ENCODE results near the gene SNX8.

Gene SNX8

DNA sequence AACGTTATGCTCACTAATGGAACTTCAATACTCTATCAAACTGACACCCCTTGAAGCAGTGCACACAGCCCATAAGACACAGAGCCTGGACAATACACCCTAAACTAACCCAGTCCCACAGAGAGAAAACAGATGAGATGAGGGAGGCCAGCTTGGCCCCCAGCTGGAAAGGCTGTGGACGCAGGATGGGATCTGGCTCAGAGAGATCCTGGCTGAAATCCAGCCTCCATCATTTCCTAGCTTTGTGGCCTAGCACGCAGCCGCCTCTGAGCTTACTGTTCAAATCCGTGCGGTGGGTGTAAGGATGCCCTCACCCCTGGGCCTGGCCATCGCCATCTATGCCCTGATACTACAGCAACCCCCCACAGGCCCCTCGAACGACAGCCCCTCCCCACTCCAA, 32.7 kb downstream of the SNX8 start:
- CTCF ChIA-PET, result interaction anchor here (0.6 kb wide), 1 partner anchor 651 kb away, joined by 3 read pairs; no protein-coding TSS in a partner anchor
- H3K4me1 ChIP-seq (ENCODE audit: control extremely low read depth in 1 of 4, control insufficient read depth in 4 of 4, insufficient read depth in 4 of 4, low read length in 3 of 4), result peaks cover 0 to 17% (median 7%) of the 10 kb centered on the region in 4 experiments
- no peaks in the 10 kb centered on the region for H3K27me3 ChIP-seq (replicated peaks in 2 of 5; ENCODE audit: control insufficient read depth in 4 of 5, insufficient read depth in 5 of 5, low read length in 4 of 5)
- POLR2A ChIA-PET, result no interaction called here
- peaks cover 0 to 12% (median 0%) of the 10 kb centered on the region in 4 experiments for H3K36me3 ChIP-seq (ENCODE audit: control insufficient read depth in 4 of 4, insufficient read depth in 4 of 4, low read length in 3 of 4)
- H3K27ac ChIP-seq (ENCODE audit: insufficient read depth in 1 of 2, low read depth in 1 of 2, low read length in 2 of 2, poor library complexity in 1 of 2, severe bottlenecking in 2 of 2), result no peak overlapping the region
- WGBS (ENCODE audit: insufficient coverage), result 93% methylated on average over 9 of the region's 9 CpGs
- H3K4me3 ChIP-seq (ENCODE audit: control insufficient read depth in 1 of 7, extremely low read depth in 1 of 7, insufficient read depth in 4 of 7, low read depth in 2 of 7, low read length in 6 of 7), result no peak overlapping the region
- no peak for DNase-seq
- no peaks in the 10 kb centered on the region for H3K9me3 ChIP-seq (ENCODE audit: control extremely low read depth in 1 of 5, control insufficient read depth in 4 of 5, insufficient read depth in 2 of 5, low read depth in 1 of 5, low read length in 4 of 5)

DNA sequence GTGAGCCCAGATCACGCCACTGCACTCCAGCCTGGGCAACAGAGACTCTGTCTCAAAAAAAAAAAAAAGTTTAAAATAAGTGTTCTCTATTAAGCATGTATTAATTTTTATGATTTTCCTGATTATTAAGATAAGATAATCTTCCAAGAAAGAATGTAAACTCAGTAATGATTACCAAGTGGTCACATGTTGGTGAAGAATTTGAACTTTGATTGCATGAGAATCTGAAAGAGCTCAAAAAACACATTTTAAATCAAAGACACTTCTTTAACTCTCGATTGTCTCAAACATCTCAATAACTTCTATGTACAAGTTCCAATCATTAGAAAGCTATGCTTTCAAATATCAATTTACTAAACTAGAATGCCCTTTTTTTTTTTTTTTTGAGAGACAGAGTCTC, 33.8 kb downstream of the SNX8 start:
- 83% methylated on average over 1 of the region's 2 CpGs for WGBS (ENCODE audit: insufficient coverage)
- CTCF ChIA-PET, result no interaction called here
- H3K9me3 ChIP-seq (ENCODE audit: control extremely low read depth in 1 of 5, control insufficient read depth in 4 of 5, insufficient read depth in 2 of 5, low read depth in 1 of 5, low read length in 4 of 5), result no peaks in the 10 kb centered on the region
- H3K36me3 ChIP-seq (ENCODE audit: control insufficient read depth in 4 of 4, insufficient read depth in 4 of 4, low read length in 3 of 4), result peaks cover 0 to 17% (median 0%) of the 10 kb centered on the region in 4 experiments
- H3K27ac ChIP-seq (ENCODE audit: insufficient read depth in 1 of 2, low read depth in 1 of 2, low read length in 2 of 2, poor library complexity in 1 of 2, severe bottlenecking in 2 of 2), result no peak overlapping the region
- no peaks in the 10 kb centered on the region for H3K27me3 ChIP-seq (replicated peaks in 2 of 5; ENCODE audit: control insufficient read depth in 4 of 5, insufficient read depth in 5 of 5, low read length in 4 of 5)
- DNase-seq, result no peak
- peaks cover 0 to 17% (median 7%) of the 10 kb centered on the region in 4 experiments for H3K4me1 ChIP-seq (ENCODE audit: control extremely low read depth in 1 of 4, control insufficient read depth in 4 of 4, insufficient read depth in 4 of 4, low read length in 3 of 4)
- H3K4me3 ChIP-seq (ENCODE audit: control insufficient read depth in 1 of 7, extremely low read depth in 1 of 7, insufficient read depth in 4 of 7, low read depth in 2 of 7, low read length in 6 of 7), result no peak overlapping the region
- POLR2A ChIA-PET, result interaction anchor here (0.7 kb wide), 2 partner anchors 67 to 249 kb away, joined by 3 to 4 read pairs; no protein-coding TSS in a partner anchor

DNA sequence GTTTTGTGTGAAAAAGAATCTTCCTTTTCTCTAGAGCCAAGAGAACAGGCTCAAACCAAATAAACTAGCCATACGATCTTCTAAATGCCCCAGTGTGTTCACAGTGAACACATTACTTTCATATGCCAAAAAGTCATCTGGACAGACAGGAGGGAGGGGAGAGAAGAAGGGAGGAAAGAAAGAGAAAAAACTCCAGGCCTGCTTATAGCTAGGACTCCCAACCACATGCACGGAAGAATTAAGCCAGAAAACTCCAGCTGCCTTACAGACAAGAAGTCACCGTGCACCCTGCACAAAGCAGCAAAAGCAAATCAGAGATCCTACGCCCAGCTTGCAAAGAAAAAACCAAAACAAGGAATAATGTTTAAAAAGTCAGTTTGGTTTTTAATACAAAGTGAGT, 34.3 kb downstream of the SNX8 start:
- WGBS (ENCODE audit: insufficient coverage), result 51% methylated on average over 3 of the region's 4 CpGs
- Histone ChIP-seq H3K36me3 (ENCODE audit: control insufficient read depth in 4 of 4, insufficient read depth in 4 of 4, low read length in 3 of 4) (peaks cover 0 to 20% (median under 1%) of the 10 kb centered on the region in 4 experiments), H3K27me3 (replicated peaks in 2 of 5; ENCODE audit: control insufficient read depth in 4 of 5, insufficient read depth in 5 of 5, low read length in 4 of 5) (no peaks in the 10 kb centered on the region), H3K4me1 (ENCODE audit: control extremely low read depth in 1 of 4, control insufficient read depth in 4 of 4, insufficient read depth in 4 of 4, low read length in 3 of 4) (peaks cover 0 to 17% (median 6%) of the 10 kb centered on the region in 4 experiments), H3K27ac (ENCODE audit: insufficient read depth in 1 of 2, low read depth in 1 of 2, low read length in 2 of 2, poor library complexity in 1 of 2, severe bottlenecking in 2 of 2) (no peak overlapping the region), H3K4me3 (ENCODE audit: control insufficient read depth in 1 of 7, extremely low read depth in 1 of 7, insufficient read depth in 4 of 7, low read depth in 2 of 7, low read length in 6 of 7) (no peak overlapping the region), H3K9me3 (ENCODE audit: control extremely low read depth in 1 of 5, control insufficient read depth in 4 of 5, insufficient read depth in 2 of 5, low read depth in 1 of 5, low read length in 4 of 5) (no peaks in the 10 kb centered on the region)
- DNase-seq, result peak in 2 of 3 donors; percentile 10 to 14
- POLR2A ChIA-PET, result interaction anchor here (0.7 kb wide), 1 partner anchor 68 kb away, joined by 3 read pairs; no protein-coding TSS in a partner anchor
- CTCF ChIA-PET, result no interaction called here

DNA sequence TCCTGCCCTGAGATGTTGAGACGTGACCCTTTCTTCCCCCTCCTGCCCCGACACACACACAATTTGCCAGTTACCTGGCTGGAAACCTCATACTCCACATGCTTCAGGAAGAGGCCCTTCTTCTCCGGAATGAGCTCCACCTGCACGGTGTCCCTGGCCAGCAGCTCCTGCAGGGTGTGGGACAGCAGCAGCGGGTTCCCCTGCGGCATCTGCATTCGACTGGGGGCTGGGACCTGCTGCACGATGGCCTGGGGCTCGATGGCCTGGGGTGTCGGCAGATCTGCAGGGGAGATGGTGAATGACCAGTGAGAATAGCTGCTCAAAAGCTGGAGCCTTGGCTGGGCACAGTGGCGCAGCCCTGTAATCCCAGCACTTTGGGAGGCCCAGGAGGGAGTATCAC, 36.2 kb downstream of the SNX8 start:
- H3K27me3 ChIP-seq (replicated peaks in 2 of 5; ENCODE audit: control insufficient read depth in 4 of 5, insufficient read depth in 5 of 5, low read length in 4 of 5), result no peaks in the 10 kb centered on the region
- H3K9me3 ChIP-seq (ENCODE audit: control extremely low read depth in 1 of 5, control insufficient read depth in 4 of 5, insufficient read depth in 2 of 5, low read depth in 1 of 5, low read length in 4 of 5), result no peaks in the 10 kb centered on the region
- H3K27ac ChIP-seq (ENCODE audit: insufficient read depth in 1 of 2, low read depth in 1 of 2, low read length in 2 of 2, poor library complexity in 1 of 2, severe bottlenecking in 2 of 2), result no peak overlapping the region
- ChIA-PET POLR2A (no interaction called here), CTCF (interaction anchor here (1.2 kb wide), 1 partner anchor 19 kb away, joined by 4 read pairs; no protein-coding TSS in a partner anchor)
- H3K36me3 ChIP-seq (ENCODE audit: control insufficient read depth in 4 of 4, insufficient read depth in 4 of 4, low read length in 3 of 4), result peaks cover 0 to 32% (median 8%) of the 10 kb centered on the region in 4 experiments
- H3K4me1 ChIP-seq (ENCODE audit: control extremely low read depth in 1 of 4, control insufficient read depth in 4 of 4, insufficient read depth in 4 of 4, low read length in 3 of 4), result peaks cover 0 to 17% (median 6%) of the 10 kb centered on the region in 4 experiments
- 97% methylated on average over 11 of the region's 11 CpGs for WGBS (ENCODE audit: insufficient coverage)
- DNase-seq, result no peak
- H3K4me3 ChIP-seq (ENCODE audit: control insufficient read depth in 1 of 7, extremely low read depth in 1 of 7, insufficient read depth in 4 of 7, low read depth in 2 of 7, low read length in 6 of 7), result no peak overlapping the region

DNA sequence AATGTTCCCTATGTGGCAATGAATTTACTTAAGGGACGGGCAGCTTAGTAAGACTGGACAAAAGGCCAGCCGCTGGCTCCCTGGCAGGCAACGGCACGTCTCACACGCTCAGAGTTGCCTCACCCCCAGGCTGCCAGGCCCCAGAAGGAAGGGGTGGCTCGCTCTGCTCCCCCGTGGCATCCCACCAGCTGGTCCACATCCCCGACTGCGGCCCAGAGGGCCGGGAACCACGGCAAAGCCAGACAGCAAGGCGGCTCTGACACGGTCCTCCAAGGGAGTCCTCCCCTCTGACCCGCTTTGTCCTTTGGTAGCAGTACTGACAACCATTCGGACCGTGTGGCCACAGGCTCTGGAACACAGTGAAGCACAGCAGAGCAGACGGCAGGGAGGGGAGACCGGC, 38.1 kb downstream of the SNX8 start:
- Histone ChIP-seq H3K4me1 (ENCODE audit: control extremely low read depth in 1 of 4, control insufficient read depth in 4 of 4, insufficient read depth in 4 of 4, low read length in 3 of 4) (peaks cover 0 to 7% (median 6%) of the 10 kb centered on the region in 4 experiments), H3K27ac (ENCODE audit: insufficient read depth in 1 of 2, low read depth in 1 of 2, low read length in 2 of 2, poor library complexity in 1 of 2, severe bottlenecking in 2 of 2) (no peak overlapping the region), H3K4me3 (ENCODE audit: control insufficient read depth in 1 of 7, extremely low read depth in 1 of 7, insufficient read depth in 4 of 7, low read depth in 2 of 7, low read length in 6 of 7) (no peak overlapping the region), H3K36me3 (ENCODE audit: control insufficient read depth in 4 of 4, insufficient read depth in 4 of 4, low read length in 3 of 4) (peaks cover 0 to 43% (median 8%) of the 10 kb centered on the region in 4 experiments), H3K27me3 (replicated peaks in 2 of 5; ENCODE audit: control insufficient read depth in 4 of 5, insufficient read depth in 5 of 5, low read length in 4 of 5) (no peaks in the 10 kb centered on the region), H3K9me3 (ENCODE audit: control extremely low read depth in 1 of 5, control insufficient read depth in 4 of 5, insufficient read depth in 2 of 5, low read depth in 1 of 5, low read length in 4 of 5) (no peaks in the 10 kb centered on the region)
- no peak for DNase-seq
- 99% methylated on average over 17 of the region's 18 CpGs for WGBS (ENCODE audit: insufficient coverage)
- ChIA-PET CTCF (no interaction called here), POLR2A (interaction anchor here (0.6 kb wide), 1 partner anchor 15 kb away, joined by 4 read pairs; no protein-coding TSS in a partner anchor)

DNA sequence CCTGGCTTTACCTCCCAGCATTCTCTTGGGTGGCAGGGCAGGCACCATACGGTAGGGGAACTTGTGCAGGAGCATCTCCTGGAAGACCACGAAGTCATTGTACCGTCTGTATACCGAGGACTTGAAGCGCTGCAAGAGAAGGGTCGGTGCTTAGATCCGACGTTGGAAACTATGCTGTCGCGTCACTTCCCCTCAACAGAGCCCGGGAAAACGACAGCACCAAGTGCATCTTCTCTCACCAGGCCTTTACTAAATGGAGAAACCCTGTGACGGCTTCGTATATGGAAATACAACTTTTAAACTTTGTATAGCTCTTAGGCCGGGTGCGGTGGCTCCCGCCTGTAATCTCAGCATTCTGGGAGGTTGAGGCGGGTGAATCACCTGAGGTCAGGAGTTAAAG, 39.1 kb downstream of the SNX8 start:
- DNase-seq, result no peak
- Histone ChIP-seq H3K27ac (ENCODE audit: insufficient read depth in 1 of 2, low read depth in 1 of 2, low read length in 2 of 2, poor library complexity in 1 of 2, severe bottlenecking in 2 of 2) (no peak overlapping the region), H3K4me1 (ENCODE audit: control extremely low read depth in 1 of 4, control insufficient read depth in 4 of 4, insufficient read depth in 4 of 4, low read length in 3 of 4) (peaks cover 0 to 4% (median 4%) of the 10 kb centered on the region in 4 experiments), H3K4me3 (ENCODE audit: control insufficient read depth in 1 of 7, extremely low read depth in 1 of 7, insufficient read depth in 4 of 7, low read depth in 2 of 7, low read length in 6 of 7) (no peak overlapping the region), H3K36me3 (ENCODE audit: control insufficient read depth in 4 of 4, insufficient read depth in 4 of 4, low read length in 3 of 4) (peaks cover 0 to 51% (median 8%) of the 10 kb centered on the region in 4 experiments), H3K27me3 (replicated peaks in 2 of 5; ENCODE audit: control insufficient read depth in 4 of 5, insufficient read depth in 5 of 5, low read length in 4 of 5) (no peaks in the 10 kb centered on the region), H3K9me3 (ENCODE audit: control extremely low read depth in 1 of 5, control insufficient read depth in 4 of 5, insufficient read depth in 2 of 5, low read depth in 1 of 5, low read length in 4 of 5) (no peaks in the 10 kb centered on the region)
- WGBS (ENCODE audit: insufficient coverage), result 94% methylated on average over 17 of the region's 18 CpGs
- POLR2A ChIA-PET, result no interaction called here
- CTCF ChIA-PET, result interaction anchor here (1.0 kb wide), 1 partner anchor 12 kb away, joined by 4 read pairs; no protein-coding TSS in a partner anchor

DNA sequence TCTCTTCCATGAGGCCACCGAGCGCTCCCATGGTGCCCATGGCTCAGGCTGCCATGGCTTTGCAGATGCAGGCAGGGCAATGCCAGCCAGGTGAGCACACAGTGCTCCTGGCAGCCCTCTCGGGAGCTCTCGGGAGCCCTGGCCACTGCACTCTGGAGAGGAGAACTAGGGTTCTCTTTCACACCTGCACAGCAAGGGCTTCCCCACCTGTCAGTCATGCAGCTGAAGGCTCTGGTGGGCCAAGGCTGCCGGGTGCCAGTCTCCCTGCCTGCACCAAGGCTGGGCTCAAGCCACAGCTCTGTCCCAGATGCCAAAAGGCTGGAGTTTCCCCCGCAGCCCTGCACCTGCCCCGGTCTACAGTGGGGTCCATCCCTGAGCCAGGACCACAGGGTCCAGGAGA, 39.6 kb downstream of the SNX8 start:
- Histone ChIP-seq H3K36me3 (ENCODE audit: control insufficient read depth in 4 of 4, insufficient read depth in 4 of 4, low read length in 3 of 4) (peaks cover 0 to 55% (median 8%) of the 10 kb centered on the region in 4 experiments), H3K9me3 (ENCODE audit: control extremely low read depth in 1 of 5, control insufficient read depth in 4 of 5, insufficient read depth in 2 of 5, low read depth in 1 of 5, low read length in 4 of 5) (no peaks in the 10 kb centered on the region), H3K27ac (ENCODE audit: insufficient read depth in 1 of 2, low read depth in 1 of 2, low read length in 2 of 2, poor library complexity in 1 of 2, severe bottlenecking in 2 of 2) (no peak overlapping the region), H3K27me3 (replicated peaks in 2 of 5; ENCODE audit: control insufficient read depth in 4 of 5, insufficient read depth in 5 of 5, low read length in 4 of 5) (no peaks in the 10 kb centered on the region), H3K4me1 (ENCODE audit: control extremely low read depth in 1 of 4, control insufficient read depth in 4 of 4, insufficient read depth in 4 of 4, low read length in 3 of 4) (peaks cover 0 to under 1% (median 0%) of the 10 kb centered on the region in 4 experiments), H3K4me3 (ENCODE audit: control insufficient read depth in 1 of 7, extremely low read depth in 1 of 7, insufficient read depth in 4 of 7, low read depth in 2 of 7, low read length in 6 of 7) (no peak overlapping the region)
- ChIA-PET POLR2A (no interaction called here), CTCF (interaction anchor here (0.9 to 1.0 kb wide), 2 partner anchors 12 to 25 kb away, joined by 4 read pairs; no protein-coding TSS in a partner anchor)
- DNase-seq, result no peak
- WGBS (ENCODE audit: insufficient coverage), result 98% methylated on average over 7 of the region's 7 CpGs

Measured in common myeloid progenitor, CD34-positive (primary cell).